GM12878 (cell line): ENCODE measurements around the gene PPIF. TPM values are rescaled to one million over a fixed set of nuclear protein-coding genes. Genes with fewer than 3 reads are reported as not detected.

Source experiments
- ATAC-seq: fragments of 200-7000 bp; cut with Tn5 transposase; 3 replicates; pipeline ENCODE4 v1.9.1; 2020; ENCODE audit warnings: mild to moderate bottlenecking, moderate library complexity
- BruUV-seq: library from RNA; stranded (reverse); fragments of 400-500 nt; replicated peaks from 2 replicates; lab custom pipeline; 2021; lab: Mats Ljungman, UMichigan
- CTCF ChIA-PET: fragments of 300-600 bp; sonication (Branson Sonifier 250); formaldehyde crosslinking; extraction: SDS; loops from one replicate; lab custom pipeline; 2021; ENCODE audit warnings: inconsistent platforms; lab: Yijun Ruan, JAX
- POLR2A ChIA-PET: fragments of 350-600 bp; formaldehyde crosslinking; extraction: SDS; loops from one replicate; lab custom pipeline; 2021; ENCODE audit warnings: inconsistent platforms; lab: Charles Lee
- RAD21 ChIA-PET: fragments of 300-600 bp; sonication (Branson Sonifier 250); formaldehyde crosslinking; loops from one replicate; lab custom pipeline; 2023; ENCODE audit warnings: antibody characterized with exemption; ENCODE audit not compliant: unreplicated experiment; lab: Charles Lee
- SMC1A ChIA-PET: fragments of 300-600 bp; sonication (Branson Sonifier 250); formaldehyde crosslinking; loops from one replicate; lab custom pipeline; 2023; ENCODE audit not compliant: unreplicated experiment, uncharacterized antibody; lab: Charles Lee
- DNase-seq: peaks from one replicate; pipeline ENCODE4 v3.0.0-alpha.2; 2011; ENCODE audit warnings: low read depth, low spot score
- FAIRE-seq: peaks from 3 replicates; lab custom pipeline; 2011; peaks lifted over from hg19 to GRCh38; lab: Jason Lieb, UNC
- H2AFZ ChIP-seq: 2 replicates; pipeline ENCODE4 v1.6.0; 2011; ENCODE audit warnings: low read depth, low read length, control low read depth; ENCODE audit not compliant: control insufficient read depth
- H3K27ac ChIP-seq: 2 replicates; pipeline ENCODE4 v1.5.1; 2011; ENCODE audit warnings: control low read depth; ENCODE audit not compliant: control insufficient read depth, insufficient read depth
- H3K27me3 ChIP-seq, 2 experiments: replicated peaks in 1 of 2; 2 replicates each; pipeline versions ENCODE4 v1.6.0 to v1.6.1; 2011; ENCODE audit warnings: low read length in 1 of 2; ENCODE audit not compliant: control insufficient read depth in 2 of 2, insufficient read depth in 2 of 2
- H3K36me3 ChIP-seq, 2 experiments: 2 replicates each; pipeline ENCODE4 v1.5.1; 2011; ENCODE audit warnings: low read length in 1 of 2; ENCODE audit not compliant: control insufficient read depth in 2 of 2, insufficient read depth in 2 of 2
- H3K4me1 ChIP-seq: 2 replicates; pipeline ENCODE4 v1.6.1; 2011; ENCODE audit warnings: mild to moderate bottlenecking, low read length, moderate library complexity, mixed read lengths; ENCODE audit not compliant: control insufficient read depth, insufficient read depth
- H3K4me2 ChIP-seq: 2 replicates; pipeline ENCODE4 v1.6.0; 2011; ENCODE audit warnings: control low read depth; ENCODE audit not compliant: control insufficient read depth, insufficient read depth
- H3K4me3 ChIP-seq: fragments of 200-600 bp; sonication (generic); 2 replicates; pipeline ENCODE4 v1.5.1; 2016
- H3K79me2 ChIP-seq: 2 replicates; pipeline ENCODE4 v1.6.0; 2011; ENCODE audit warnings: low read length; ENCODE audit not compliant: control insufficient read depth, insufficient read depth
- H3K9ac ChIP-seq: 2 replicates; pipeline ENCODE4 v1.8.0; 2011; ENCODE audit warnings: low read length, control low read depth, mixed read lengths; ENCODE audit not compliant: control insufficient read depth, insufficient read depth
- H3K9me3 ChIP-seq: replicated peaks from 3 replicates; pipeline ENCODE4 v1.5.1; 2011; ENCODE audit warnings: mild to moderate bottlenecking, low read length; ENCODE audit not compliant: control insufficient read depth, insufficient read depth
- H4K20me1 ChIP-seq: 2 replicates; pipeline ENCODE4 v1.6.0; 2011; ENCODE audit not compliant: control insufficient read depth, insufficient read depth
- BHLHE40 ChIP-seq, 2 experiments: fragments of 450-650 bp in 1 of 2; IDR thresholded peaks; 2 replicates each; pipeline ENCODE4 v1.6.1; 2011 to 2017; ENCODE audit warnings: low read depth in 2 of 2, borderline replicate concordance in 1 of 2, improper control_type of control experiment in 1 of 2, low read length in 1 of 2, mild to moderate bottlenecking in 1 of 2
- KLF5 ChIP-seq: fragments of 450-650 bp; IDR thresholded peaks from 2 replicates; pipeline ENCODE4 v1.6.1; 2014; ENCODE audit warnings: mild to moderate bottlenecking; ENCODE audit not compliant: partially characterized antibody
- TCF3 ChIP-seq: IDR thresholded peaks from 2 replicates; pipeline ENCODE4 v1.6.1; 2012; ENCODE audit warnings: low read depth, mild to moderate bottlenecking, low read length, borderline replicate concordance; ENCODE audit not compliant: insufficient read depth
- WGBS: methylation state at CpG from one replicate; pipeline ENCODE4 v1.1.6; 2016; ENCODE audit warnings: low lambda C conversion rate; ENCODE audit not compliant: insufficient replicate concordance, insufficient coverage; ENCODE audit errors: missing lambda C conversion rate; 5-methylcytosine and 5-hydroxymethylcytosine counted together
- in situ Hi-C: fragments of 300-500 bp; cut with MboI; formaldehyde crosslinking; loops from 9 replicates; pipeline ENCODE4 v1.14.3; 2018; ENCODE audit warnings: mixed read lengths
- intact Hi-C: fragments of 100-400 bp; cut with micrococcal nuclease; formaldehyde crosslinking; loops from one replicate; pipeline ENCODE4 v1.14.2; 2022; ENCODE audit not compliant: unreplicated experiment
- polyA plus RNA-seq, 11 experiments: library from polyadenylated mRNA; depleted of rRNA in 4 of 11; unstranded in 6 of 11; stranded (reverse) in 5 of 11; fragments of >200 nt; fragmentation: Nextera tagmentation in 4 of 11; fragmentation: Illumina TruSeq in 1 of 11; extraction: Ambion mirVana in 4 of 11; extraction: Trizol in 1 of 11; gene quantifications; 1 replicate in 1 of 11; 2 replicates in 10 of 11; pipeline versions ENCODE4 v1.2.1 to v1.2.3, GENCODE V29; 2011 to 2016; ENCODE audit warnings: inconsistent platforms in 2 of 11, missing spikeins in 2 of 11, low read depth in 1 of 11
- total RNA-seq, 4 experiments: library from RNA; depleted of rRNA in 3 of 4; stranded (reverse); fragments of >200 nt in 3 of 4; fragmentation: Illumina TruSeq in 1 of 4; extraction: Trizol in 1 of 4; gene quantifications; 2 replicates each; pipeline versions ENCODE4 v1.2.1 to v1.2.3, GENCODE V29; 2013 to 2021
- TF ChIP-seq, protein P1 (sequence below): IDR thresholded peaks from 2 replicates; pipeline ENCODE4 v1.6.1; 2011; ENCODE audit warnings: low read depth, mild to moderate bottlenecking, low read length, moderate library complexity, borderline replicate concordance; ENCODE audit errors: extremely low read depth
- TF ChIP-seq, protein P2 (sequence below): fragments of 150-350 bp; IDR thresholded peaks from 2 replicates; pipeline ENCODE4 v1.6.1; 2014; ENCODE audit warnings: mild to moderate bottlenecking, low read depth, low read length

The PPIF gene
- total and polyA plus RNA-seq, 10 of the 15 experiments (the other 5 are each of a cell fraction or from before 2014, with no cell fraction given) = 28.8 to 180 (median 128) TPM

DNA sequence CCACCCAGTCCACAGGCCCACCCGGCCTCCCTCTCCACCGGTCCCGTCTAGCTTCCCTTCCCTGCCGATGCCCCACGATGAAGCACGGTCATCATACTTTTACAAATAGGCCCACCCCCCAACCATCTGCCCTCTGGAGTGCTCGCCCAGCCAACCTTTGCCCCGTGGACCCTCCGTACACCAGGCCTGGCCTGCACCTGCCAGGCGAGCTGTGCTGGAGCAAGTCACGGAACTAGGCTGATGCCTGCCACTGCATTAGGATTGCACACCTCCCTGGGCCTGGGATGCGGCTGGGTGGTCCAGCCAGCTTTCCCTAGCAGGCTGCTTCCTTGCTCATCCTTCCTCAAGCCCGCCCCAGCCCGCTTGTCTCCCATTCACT, 44.7 kb downstream of the PPIF start:
- CTCF ChIA-PET = interaction anchor here (1.0 kb wide), 1 partner anchor 22 kb away, joined by 3 read pairs; no protein-coding TSS in a partner anchor
- SMC1A ChIA-PET = no interaction called here
- ATAC-seq (no peak), FAIRE-seq (no peak), DNase-seq (no peak)
- no TSS peak for BruUV-seq
- no peak overlapping the region for H3K27ac ChIP-seq
- no peaks in the 10 kb centered on the region for H3K36me3 ChIP-seq
- intact Hi-C loops = no loop called here
- TF ChIP-seq TCF3 (no peak), KLF5 (no peak), BHLHE40 (IDR thresholded peaks at IDR 0.05; ENCODE audit: borderline replicate concordance in 1 of 2, low read depth in 2 of 2, low read length in 1 of 2) (no peak)
- TF ChIP-seq, protein P1, sequence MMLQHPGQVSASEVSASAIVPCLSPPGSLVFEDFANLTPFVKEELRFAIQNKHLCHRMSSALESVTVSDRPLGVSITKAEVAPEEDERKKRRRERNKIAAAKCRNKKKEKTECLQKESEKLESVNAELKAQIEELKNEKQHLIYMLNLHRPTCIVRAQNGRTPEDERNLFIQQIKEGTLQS = no peak
- TF ChIP-seq, protein P2, sequence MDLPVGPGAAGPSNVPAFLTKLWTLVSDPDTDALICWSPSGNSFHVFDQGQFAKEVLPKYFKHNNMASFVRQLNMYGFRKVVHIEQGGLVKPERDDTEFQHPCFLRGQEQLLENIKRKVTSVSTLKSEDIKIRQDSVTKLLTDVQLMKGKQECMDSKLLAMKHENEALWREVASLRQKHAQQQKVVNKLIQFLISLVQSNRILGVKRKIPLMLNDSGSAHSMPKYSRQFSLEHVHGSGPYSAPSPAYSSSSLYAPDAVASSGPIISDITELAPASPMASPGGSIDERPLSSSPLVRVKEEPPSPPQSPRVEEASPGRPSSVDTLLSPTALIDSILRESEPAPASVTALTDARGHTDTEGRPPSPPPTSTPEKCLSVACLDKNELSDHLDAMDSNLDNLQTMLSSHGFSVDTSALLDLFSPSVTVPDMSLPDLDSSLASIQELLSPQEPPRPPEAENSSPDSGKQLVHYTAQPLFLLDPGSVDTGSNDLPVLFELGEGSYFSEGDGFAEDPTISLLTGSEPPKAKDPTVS = no peak
- in situ Hi-C loops = no loop called here
- H3K4me3 ChIP-seq = no peak overlapping the region
- H2AFZ ChIP-seq = no peak overlapping the region
- H3K4me2 ChIP-seq = no peak overlapping the region
- POLR2A ChIA-PET = no interaction called here
- no peaks in the 10 kb centered on the region for H4K20me1 ChIP-seq
- H3K9me3 ChIP-seq = no peaks in the 10 kb centered on the region
- no peaks in the 10 kb centered on the region for H3K79me2 ChIP-seq
- RAD21 ChIA-PET = no interaction called here
- 29% methylated on average over 14 of the region's 14 CpGs for WGBS
- H3K4me1 ChIP-seq = peaks cover 6% of the 10 kb centered on the region; the same call in 1 of the 2 replicates
- no peak overlapping the region for H3K9ac ChIP-seq
- no peaks in the 10 kb centered on the region for H3K27me3 ChIP-seq
